H9 (cell line): ENCODE data around the gene DICER1. TPM values are rescaled to one million over a fixed set of nuclear protein-coding genes. Genes with fewer than 3 reads are reported as not detected.

ENCODE experiments used
- DNase-seq: peaks from one replicate; pipeline ENCODE4 v3.0.0-alpha.2; 2017
- H2AFZ ChIP-seq: one replicate; pipeline ENCODE4 v1.6.1; 2013; ENCODE audit warnings: mild to moderate bottlenecking, low read length, control low read depth, moderate library complexity
- H2AK5ac ChIP-seq: 2 replicates; pipeline ENCODE4 v1.6.1; 2013; ENCODE audit warnings: low read length, control low read depth, mixed read lengths; ENCODE audit not compliant: insufficient read length
- H2BK120ac ChIP-seq: one replicate; pipeline ENCODE4 v1.6.1; 2013; ENCODE audit warnings: low read depth, mild to moderate bottlenecking, low read length, control low read depth, inconsistent platforms; ENCODE audit not compliant: poor library complexity, severe bottlenecking
- H2BK12ac ChIP-seq: 2 replicates; pipeline ENCODE4 v1.6.1; 2013; ENCODE audit warnings: low read length, control low read depth, mixed read lengths, low read depth; ENCODE audit not compliant: insufficient read length
- H2BK15ac ChIP-seq: 2 replicates; pipeline ENCODE4 v1.6.1; 2013; ENCODE audit warnings: low read depth, low read length, control low read depth
- H2BK20ac ChIP-seq: one replicate; pipeline ENCODE4 v1.6.1; 2013; ENCODE audit warnings: low read depth, mild to moderate bottlenecking, low read length, control low read depth, inconsistent platforms; ENCODE audit not compliant: poor library complexity, severe bottlenecking
- H2BK5ac ChIP-seq: 2 replicates; pipeline ENCODE4 v1.6.1; 2013; ENCODE audit warnings: low read length, control low read depth, mixed read lengths; ENCODE audit not compliant: insufficient read length
- H3K14ac ChIP-seq: 2 replicates; pipeline ENCODE4 v1.6.1; 2013; ENCODE audit warnings: low read length, control low read depth; ENCODE audit not compliant: insufficient read depth
- H3K18ac ChIP-seq: 2 replicates; pipeline ENCODE4 v1.6.1; 2013; ENCODE audit warnings: low read depth, mild to moderate bottlenecking, mixed read lengths, low read length, control low read depth; ENCODE audit not compliant: insufficient read length
- H3K23ac ChIP-seq: 2 replicates; pipeline ENCODE4 v1.6.1; 2013; ENCODE audit warnings: low read length, control low read depth, mixed read lengths, low read depth; ENCODE audit not compliant: insufficient read length
- H3K23me2 ChIP-seq: 2 replicates; pipeline ENCODE4 v1.6.1; 2013; ENCODE audit warnings: low read depth, mild to moderate bottlenecking, mixed read lengths, low read length, control low read depth; ENCODE audit not compliant: insufficient read length, poor library complexity, severe bottlenecking
- H3K27ac ChIP-seq: 2 replicates; pipeline ENCODE4 v1.5.1; 2013; ENCODE audit warnings: low read length, control low read depth, mixed read lengths, low read depth; ENCODE audit not compliant: insufficient read length
- H3K27me3 ChIP-seq: 2 replicates; pipeline ENCODE4 v1.6.1; 2013; ENCODE audit warnings: low read length, control low read depth, inconsistent platforms; ENCODE audit not compliant: insufficient read depth
- H3K4ac ChIP-seq: 2 replicates; pipeline ENCODE4 v1.6.1; 2013; ENCODE audit warnings: low read depth, mild to moderate bottlenecking, control low read depth, inconsistent platforms, low read length, moderate library complexity
- H3K4me1 ChIP-seq: 2 replicates; pipeline ENCODE4 v1.6.1; 2013; ENCODE audit warnings: low read length, control low read depth, inconsistent platforms; ENCODE audit not compliant: insufficient read depth
- H3K4me2 ChIP-seq: 2 replicates; pipeline ENCODE4 v1.6.1; 2013; ENCODE audit warnings: low read length, control low read depth, mixed read lengths; ENCODE audit not compliant: insufficient read length, insufficient read depth
- H3K56ac ChIP-seq: 2 replicates; pipeline ENCODE4 v1.6.1; 2013; ENCODE audit warnings: low read depth, mild to moderate bottlenecking, mixed read lengths, low read length, control low read depth; ENCODE audit not compliant: insufficient read length
- H3K79me1 ChIP-seq: 2 replicates; pipeline ENCODE4 v1.6.1; 2013; ENCODE audit warnings: low read depth, mild to moderate bottlenecking, moderate library complexity, low read length, control low read depth, inconsistent platforms; ENCODE audit not compliant: insufficient read depth, poor library complexity, severe bottlenecking
- H3K79me2 ChIP-seq: 2 replicates; pipeline ENCODE4 v1.6.1; 2013; ENCODE audit warnings: low read length, control low read depth, inconsistent platforms; ENCODE audit not compliant: insufficient read depth
- H3K9ac ChIP-seq: 2 replicates; pipeline ENCODE4 v1.6.1; 2013; ENCODE audit warnings: low read length, control low read depth, mixed read lengths; ENCODE audit not compliant: insufficient read length; ENCODE audit errors: extremely low read depth
- H3K9me3 ChIP-seq: one replicate; pipeline ENCODE4 v1.6.1; 2013; ENCODE audit warnings: low read depth, low read length, inconsistent platforms; ENCODE audit not compliant: control insufficient read depth
- H3T11ph ChIP-seq: one replicate; pipeline ENCODE4 v1.6.1; 2013; ENCODE audit warnings: mild to moderate bottlenecking, low read length, control low read depth, inconsistent platforms
- H4K20me1 ChIP-seq: one replicate; pipeline ENCODE4 v1.6.1; 2013; ENCODE audit not compliant: control insufficient read depth, insufficient read length, insufficient read depth
- H4K5ac ChIP-seq: 2 replicates; pipeline ENCODE4 v1.6.1; 2013; ENCODE audit warnings: low read depth, mild to moderate bottlenecking, mixed read lengths, low read length, control low read depth; ENCODE audit not compliant: insufficient read length
- H4K8ac ChIP-seq: replicated peaks from 2 replicates; pipeline ENCODE4 v1.6.1; 2013; ENCODE audit warnings: low read length, control low read depth, mixed read lengths, low read depth; ENCODE audit not compliant: insufficient read length
- H4K91ac ChIP-seq: 2 replicates; pipeline ENCODE4 v1.6.1; 2013; ENCODE audit warnings: low read depth, mild to moderate bottlenecking, moderate library complexity, mixed read lengths, low read length, control low read depth; ENCODE audit not compliant: insufficient read length
- H3K27ac Mint-ChIP-seq, 3 experiments: 2 replicates in 2 of 3; 3 replicates in 1 of 3; pipeline ENCODE4 v1.8.0; 2020 to 2021; ENCODE audit warnings: mixed read lengths in 3 of 3, mild to moderate bottlenecking in 1 of 3, moderate library complexity in 1 of 3
- H3K27me3 Mint-ChIP-seq: 2 replicates; pipeline ENCODE4 v1.8.0; 2021; ENCODE audit warnings: low read depth, mild to moderate bottlenecking, moderate library complexity, mixed read lengths
- H3K36me3 Mint-ChIP-seq, 3 experiments: 2 replicates in 2 of 3; 3 replicates in 1 of 3; pipeline ENCODE4 v1.8.0; 2020 to 2021; ENCODE audit warnings: low read depth in 3 of 3, mixed read lengths in 3 of 3; ENCODE audit not compliant: insufficient read depth in 1 of 3
- H3K4me1 Mint-ChIP-seq, 2 experiments: 2 replicates each; pipeline ENCODE4 v1.8.0; 2020; ENCODE audit warnings: mixed read lengths in 2 of 2
- H3K4me3 Mint-ChIP-seq, 2 experiments: 2 replicates in 1 of 2; 3 replicates in 1 of 2; pipeline ENCODE4 v1.8.0; 2020 to 2021; ENCODE audit warnings: mild to moderate bottlenecking in 2 of 2, mixed read lengths in 2 of 2, moderate library complexity in 1 of 2
- H3K9me3 Mint-ChIP-seq, 2 experiments: 2 replicates in 1 of 2; 3 replicates in 1 of 2; pipeline ENCODE4 v1.8.0; 2020; ENCODE audit warnings: mild to moderate bottlenecking in 2 of 2, mixed read lengths in 2 of 2, moderate library complexity in 1 of 2
- WGBS: extraction: QIAGEN DNeasy Blood & Tissue Kit; methylation state at CpG from one replicate; pipeline ENCODE4 v1.1.7; 2013; ENCODE audit warnings: missing lambda C conversion rate, low lambda C conversion rate, mixed read lengths; ENCODE audit not compliant: insufficient read length; ENCODE audit errors: extremely low coverage; 5-methylcytosine and 5-hydroxymethylcytosine counted together
- total RNA-seq: library from RNA; stranded (reverse); gene quantifications from 2 replicates; pipeline ENCODE4 v1.2.1, GENCODE V29; 2021
- TF ChIP-seq, protein P1 (sequence below): fragments of 200-600 bp; sonication (generic); conservative IDR thresholded peaks from 3 replicates; pipeline ENCODE4 v1.8.0; 2021; ENCODE audit warnings: antibody characterized with exemption, mild to moderate bottlenecking

Gene DICER1
- total RNA-seq, 1 experiment from 2014 or later: 57.0 TPM

DNA sequence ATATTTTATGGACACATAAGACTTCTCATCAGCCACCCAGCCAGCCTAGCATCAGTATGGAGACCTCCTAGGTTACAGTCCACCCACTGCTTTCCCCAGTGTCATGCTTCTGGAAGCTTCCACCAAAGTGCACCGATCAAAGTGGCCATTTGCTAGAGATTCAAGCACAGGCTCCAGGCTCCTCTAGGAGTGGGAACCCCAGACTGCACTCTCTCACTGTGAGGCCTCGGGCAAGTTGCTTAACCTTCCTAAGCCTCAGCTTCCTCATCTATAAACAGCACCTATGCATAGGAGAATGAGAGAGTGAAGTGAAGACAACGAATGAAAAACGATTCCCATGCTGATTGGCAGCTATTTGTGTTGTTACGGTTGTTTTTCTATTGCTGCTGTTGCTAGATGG is 94.4 kb downstream of the DICER1 start:
- H3K14ac ChIP-seq: no peak overlapping the region
- Mint-ChIP-seq H3K27me3 (peaks cover 4% of the 10 kb centered on the region), H3K27ac (no peak overlapping the region), H3K4me1 (peaks cover 0 to 12% of the 10 kb centered on the region in 2 experiments; a peak in 2 of 4 replicates), H3K4me3 (no peak overlapping the region), H3K9me3 (0 out of 5 replicates have a peak, but pooled peaks cover 0 to 2% of the 10 kb centered on the region in 2 experiments), H3K36me3 (no peaks in the 10 kb centered on the region)
- H4K91ac ChIP-seq: no peak overlapping the region
- H2BK20ac ChIP-seq: no peak overlapping the region
- H3K4ac ChIP-seq: no peak overlapping the region
- H2BK15ac ChIP-seq: no peak overlapping the region
- no peak overlapping the region for H2BK5ac ChIP-seq
- H3K27ac ChIP-seq: no peak overlapping the region
- H3K79me2 ChIP-seq: no peaks in the 10 kb centered on the region
- no peak overlapping the region for H2BK12ac ChIP-seq
- H3K79me1 ChIP-seq: no peaks in the 10 kb centered on the region
- WGBS: no CpG with 5 or more reads among the region's 5 CpGs
- H3K56ac ChIP-seq: no peak overlapping the region
- H3K4me2 ChIP-seq: no peak overlapping the region
- H2AFZ ChIP-seq: no peak overlapping the region
- no peak overlapping the region for H3K23ac ChIP-seq
- H3K27me3 ChIP-seq: no peaks in the 10 kb centered on the region
- H4K5ac ChIP-seq: no peak overlapping the region
- H3K18ac ChIP-seq: no peak overlapping the region
- no peak overlapping the region for H3T11ph ChIP-seq
- no peak overlapping the region for H4K8ac ChIP-seq
- no peak overlapping the region for H3K9ac ChIP-seq
- H3K9me3 ChIP-seq: no peaks in the 10 kb centered on the region
- no peaks in the 10 kb centered on the region for H4K20me1 ChIP-seq
- H2AK5ac ChIP-seq: no peak overlapping the region
- H3K23me2 ChIP-seq: no peaks in the 10 kb centered on the region
- TF ChIP-seq, protein P1, sequence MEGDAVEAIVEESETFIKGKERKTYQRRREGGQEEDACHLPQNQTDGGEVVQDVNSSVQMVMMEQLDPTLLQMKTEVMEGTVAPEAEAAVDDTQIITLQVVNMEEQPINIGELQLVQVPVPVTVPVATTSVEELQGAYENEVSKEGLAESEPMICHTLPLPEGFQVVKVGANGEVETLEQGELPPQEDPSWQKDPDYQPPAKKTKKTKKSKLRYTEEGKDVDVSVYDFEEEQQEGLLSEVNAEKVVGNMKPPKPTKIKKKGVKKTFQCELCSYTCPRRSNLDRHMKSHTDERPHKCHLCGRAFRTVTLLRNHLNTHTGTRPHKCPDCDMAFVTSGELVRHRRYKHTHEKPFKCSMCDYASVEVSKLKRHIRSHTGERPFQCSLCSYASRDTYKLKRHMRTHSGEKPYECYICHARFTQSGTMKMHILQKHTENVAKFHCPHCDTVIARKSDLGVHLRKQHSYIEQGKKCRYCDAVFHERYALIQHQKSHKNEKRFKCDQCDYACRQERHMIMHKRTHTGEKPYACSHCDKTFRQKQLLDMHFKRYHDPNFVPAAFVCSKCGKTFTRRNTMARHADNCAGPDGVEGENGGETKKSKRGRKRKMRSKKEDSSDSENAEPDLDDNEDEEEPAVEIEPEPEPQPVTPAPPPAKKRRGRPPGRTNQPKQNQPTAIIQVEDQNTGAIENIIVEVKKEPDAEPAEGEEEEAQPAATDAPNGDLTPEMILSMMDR: no peak
- no peaks in the 10 kb centered on the region for H3K4me1 ChIP-seq
- H2BK120ac ChIP-seq: no peak overlapping the region
- DNase-seq: no peak
